Coronary artery (tissue), 2 donors: ENCODE data around the gene RASL10B.

Experiments used
- DNase-seq: peaks from one replicate; pipeline ENCODE4 v3.0.0-alpha.2; 2017; ENCODE audit warnings: low spot score
- H3K27ac ChIP-seq, 2 donors: fragments of 200-600 bp; sonication (generic); one replicate each; pipeline ENCODE4 v1.5.1; 2016 to 2019
- H3K4me3 ChIP-seq: fragments of 200-600 bp; sonication (generic); 2 replicates; pipeline ENCODE4 v1.5.1; 2016; ENCODE audit warnings: mild to moderate bottlenecking, moderate library complexity
- CTCF ChIP-seq: fragments of 200-600 bp; sonication (generic); IDR thresholded peaks from one replicate; pipeline ENCODE4 v1.5.1; 2019; ENCODE audit warnings: antibody characterized with exemption

The RASL10B gene

DNA sequence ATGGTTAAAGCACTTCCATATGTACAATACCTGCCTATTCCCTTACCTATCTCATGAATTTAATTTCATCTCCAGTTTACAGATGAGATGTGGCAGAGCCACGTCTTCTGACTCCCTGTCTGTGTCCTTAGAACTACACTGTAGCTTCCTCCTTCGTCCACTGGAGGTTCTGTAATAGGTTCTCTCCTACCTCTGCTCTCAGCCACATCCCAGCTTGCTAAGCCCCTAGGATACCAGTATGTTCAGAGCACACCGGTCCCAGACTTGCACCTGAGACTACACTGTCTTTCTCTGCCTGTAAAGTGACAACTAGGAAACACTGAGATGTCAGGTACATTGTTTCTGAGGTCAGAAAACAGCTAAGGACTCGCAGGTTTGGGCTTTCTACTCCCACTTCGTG is 3.8 kb upstream of the RASL10B start:
- no peak overlapping the region for H3K27ac ChIP-seq
- no peak for TF ChIP-seq CTCF
- no peak for DNase-seq
- no peak overlapping the region for H3K4me3 ChIP-seq

DNA sequence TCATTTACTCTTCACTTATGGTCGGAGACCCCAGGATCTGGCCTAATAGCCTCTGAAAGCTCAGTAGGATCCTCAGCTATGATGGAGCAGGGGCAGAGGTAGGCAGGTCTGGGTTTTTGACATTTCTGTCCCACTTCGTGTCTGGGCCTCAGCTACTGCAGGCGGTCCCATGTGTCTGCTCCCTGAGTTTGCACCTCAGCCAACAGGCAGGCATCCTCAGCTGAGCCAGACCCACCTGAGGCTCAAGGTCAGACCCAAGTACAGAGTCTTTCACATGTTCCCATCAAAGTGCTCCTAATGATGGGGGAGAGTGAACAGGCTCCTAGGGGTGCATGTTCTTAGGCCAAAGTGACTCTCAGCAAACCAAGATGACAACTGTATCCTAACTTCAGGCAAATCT is 2.9 kb upstream of the RASL10B start:
- no peak for DNase-seq
- TF ChIP-seq CTCF, result no peak
- no peak overlapping the region for H3K27ac ChIP-seq
- no peak overlapping the region for H3K4me3 ChIP-seq

DNA sequence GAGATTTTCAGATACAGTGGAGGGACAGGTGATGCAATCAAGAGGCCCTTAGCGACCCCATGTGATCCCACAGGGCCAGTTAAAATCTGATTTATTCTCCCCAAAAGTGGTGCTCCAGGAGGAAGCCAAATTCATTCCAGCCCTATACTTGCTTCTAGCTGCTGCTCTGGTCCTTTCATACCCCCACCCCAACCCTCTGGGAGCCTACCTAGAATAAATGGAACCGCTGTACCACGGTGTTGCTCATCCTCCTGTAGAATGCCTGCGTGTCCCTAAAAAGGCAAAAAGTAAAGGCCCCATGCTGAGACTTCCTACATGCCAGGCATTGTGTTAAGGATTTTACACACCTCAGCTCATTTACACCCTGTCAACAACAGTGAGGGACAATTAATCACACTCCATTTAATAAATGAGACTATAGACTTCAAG is 2.0 kb upstream of the RASL10B start:
- Histone ChIP-seq H3K4me3 (no peak overlapping the region), H3K27ac (no peak overlapping the region)
- DNase-seq, result no peak
- TF ChIP-seq CTCF, result no peak

DNA sequence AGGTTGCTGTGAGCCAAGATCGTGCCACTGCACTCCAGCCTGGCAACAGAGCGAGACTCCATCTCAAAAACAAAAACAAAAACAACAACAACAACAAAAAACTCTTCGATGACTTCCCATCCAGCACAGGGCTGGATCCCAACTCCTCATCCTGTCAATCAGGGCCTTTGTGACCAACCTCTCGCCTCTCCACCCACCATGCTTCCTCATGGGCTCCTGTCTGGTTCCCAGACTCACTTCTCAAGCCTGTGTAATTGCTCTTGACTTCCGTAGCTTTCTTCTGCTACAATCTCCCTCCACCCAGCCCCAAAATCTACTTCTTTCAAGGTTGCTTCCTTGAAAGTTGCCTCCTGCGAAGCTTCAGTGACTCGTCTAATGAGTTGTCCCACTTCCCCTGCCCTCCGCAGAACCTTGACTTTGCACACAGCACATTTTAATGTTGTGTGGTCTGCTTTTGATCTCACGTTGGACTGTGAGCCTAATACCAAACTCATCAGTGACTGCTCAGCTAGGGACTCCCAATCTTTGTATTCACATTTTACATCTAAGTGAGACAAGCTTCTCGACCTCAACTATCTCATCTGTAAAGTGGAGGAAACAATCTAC is 936 bp upstream of the RASL10B start:
- no peak for DNase-seq
- TF ChIP-seq CTCF, result no peak
- Histone ChIP-seq H3K4me3 (no peak overlapping the region), H3K27ac (no peak overlapping the region)

GRCh38 chr17:35731917-35732805 is 722 bp downstream of the RASL10B start:
- DNase-seq, result no peak
- H3K4me3 ChIP-seq, result peak overlapping the region; percentile 84
- no peak for TF ChIP-seq CTCF
- H3K27ac ChIP-seq, result no peak overlapping the region

DNA sequence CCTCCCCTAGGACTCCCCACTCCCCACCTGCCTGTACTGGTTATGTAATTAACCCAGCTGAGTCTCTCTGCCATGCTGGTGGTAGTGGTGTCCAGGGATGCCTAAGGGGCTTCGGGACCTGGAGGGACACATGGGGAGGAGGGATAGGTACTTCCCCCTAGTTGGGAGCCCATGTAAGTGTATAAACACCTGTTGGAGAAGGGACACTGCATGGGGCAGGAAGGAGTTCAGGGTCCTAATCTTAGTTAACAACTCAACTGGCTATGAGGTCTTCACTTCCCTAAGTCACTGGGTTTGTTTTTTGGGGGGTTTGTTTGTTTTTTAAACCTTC is 1.3 kb downstream of the RASL10B start:
- DNase-seq, result no peak
- no peak for TF ChIP-seq CTCF
- H3K27ac ChIP-seq, result no peak overlapping the region
- no peak overlapping the region for H3K4me3 ChIP-seq

GRCh38 chr17:35733366-35733765 is 1.9 kb downstream of the RASL10B start:
- no peak for TF ChIP-seq CTCF
- Histone ChIP-seq H3K27ac (no peak overlapping the region), H3K4me3 (no peak overlapping the region)
- no peak for DNase-seq
